KMS-11 (cell line): Measurements from ENCODE around the gene PPIA.

ENCODE experiments used
- H2AFZ ChIP-seq: fragments of 200-600 bp; sonication (generic); 2 replicates; pipeline ENCODE4 v1.6.1; 2016; ENCODE audit warnings: antibody characterized with exemption, mixed run types, low read depth
- H3K27ac ChIP-seq: fragments of 200-600 bp; sonication (generic); 2 replicates; pipeline ENCODE4 v1.6.1; 2016; ENCODE audit warnings: mild to moderate bottlenecking, mixed run types
- H3K27me3 ChIP-seq: fragments of 200-600 bp; sonication (generic); 2 replicates; pipeline ENCODE4 v1.6.1; 2017; ENCODE audit warnings: mild to moderate bottlenecking, low read depth, mixed run types, moderate library complexity; ENCODE audit not compliant: insufficient read depth
- H3K36me3 ChIP-seq: fragments of 200-600 bp; sonication (generic); 2 replicates; pipeline ENCODE4 v1.6.1; 2017; ENCODE audit warnings: mild to moderate bottlenecking, mixed run types; ENCODE audit not compliant: insufficient read depth
- H3K4me1 ChIP-seq: fragments of 200-600 bp; sonication (generic); 2 replicates; pipeline ENCODE4 v1.6.1; 2016; ENCODE audit warnings: mild to moderate bottlenecking, low read depth, mixed run types; ENCODE audit not compliant: poor library complexity, severe bottlenecking
- H3K4me2 ChIP-seq: fragments of 200-600 bp; sonication (generic); 2 replicates; pipeline ENCODE4 v1.7.0; 2016; ENCODE audit warnings: mild to moderate bottlenecking, mixed run types
- H3K4me3 ChIP-seq: fragments of 200-600 bp; sonication (generic); IDR thresholded peaks from 2 replicates; pipeline ENCODE4 v1.6.1; 2017; ENCODE audit warnings: low read depth, low read length, mixed read lengths; ENCODE audit not compliant: insufficient read depth
- H3K79me2 ChIP-seq: fragments of 200-600 bp; sonication (generic); 2 replicates; pipeline ENCODE4 v1.6.1; 2016; ENCODE audit warnings: low read depth, mixed run types; ENCODE audit not compliant: insufficient read depth
- H3K9ac ChIP-seq: fragments of 200-600 bp; sonication (generic); 2 replicates; pipeline ENCODE4 v1.6.1; 2016; ENCODE audit warnings: mild to moderate bottlenecking, mixed run types
- H4K20me1 ChIP-seq: fragments of 200-600 bp; sonication (generic); 2 replicates; pipeline ENCODE4 v1.6.1; 2016; ENCODE audit warnings: mild to moderate bottlenecking, mixed run types; ENCODE audit not compliant: insufficient read depth
- CTCF ChIP-seq: fragments of 200-600 bp; sonication (generic); conservative IDR thresholded peaks from 2 replicates; pipeline ENCODE4 v1.6.1; 2017; ENCODE audit warnings: low read depth, mild to moderate bottlenecking, antibody characterized with exemption, low read length, moderate library complexity, mixed read lengths

PPIA gene

GRCh38 chr7:44811093-44811492 is 14.6 kb downstream of the PPIA start:
- Histone ChIP-seq H3K4me1 (peaks cover 47% of the 10 kb centered on the region), H3K79me2 (no peaks in the 10 kb centered on the region), H3K4me3 (no peak overlapping the region), H3K27ac (peak overlapping the region; percentile 19; the same call in 1 of the 2 replicates), H3K27me3 (no peaks in the 10 kb centered on the region), H3K4me2 (peak overlapping the region; percentile 49), H3K36me3 (no peaks in the 10 kb centered on the region), H2AFZ (no peak overlapping the region), H3K9ac (no peak overlapping the region), H4K20me1 (no peaks in the 10 kb centered on the region)
- TF ChIP-seq CTCF, result no peak

- Histone ChIP-seq H3K27ac (no peak overlapping the region), H3K4me2 (peak overlapping the region; percentile 49), H3K9ac (no peak overlapping the region), H4K20me1 (no peaks in the 10 kb centered on the region), H3K4me3 (no peak overlapping the region), H3K36me3 (no peaks in the 10 kb centered on the region), H3K27me3 (no peaks in the 10 kb centered on the region), H3K79me2 (no peaks in the 10 kb centered on the region), H3K4me1 (peaks cover 47% of the 10 kb centered on the region), H2AFZ (no peak overlapping the region)
- TF ChIP-seq CTCF, result no peak
Observed at GRCh38 chr7:44811571-44811970, 15.1 kb downstream of the PPIA start.

GRCh38 chr7:44814919-44815318 is 18.4 kb downstream of the PPIA start:
- Histone ChIP-seq H3K4me2 (no peak overlapping the region), H4K20me1 (no peaks in the 10 kb centered on the region), H2AFZ (no peak overlapping the region), H3K27ac (no peak overlapping the region), H3K9ac (no peak overlapping the region), H3K79me2 (no peaks in the 10 kb centered on the region), H3K4me1 (peaks cover 17% of the 10 kb centered on the region), H3K4me3 (no peak overlapping the region), H3K36me3 (no peaks in the 10 kb centered on the region), H3K27me3 (no peaks in the 10 kb centered on the region)
- no peak for TF ChIP-seq CTCF

GRCh38 chr7:44819292-44819691 is 22.8 kb downstream of the PPIA start:
- no peak for TF ChIP-seq CTCF
- H3K4me3 ChIP-seq, result no peak overlapping the region
- no peak overlapping the region for H3K4me2 ChIP-seq
- no peak overlapping the region for H3K27ac ChIP-seq
- no peak overlapping the region for H2AFZ ChIP-seq
- H3K4me1 ChIP-seq, result no peaks in the 10 kb centered on the region
- H3K36me3 ChIP-seq, result no peaks in the 10 kb centered on the region
- no peaks in the 10 kb centered on the region for H3K27me3 ChIP-seq
- H3K9ac ChIP-seq, result no peak overlapping the region
- H3K79me2 ChIP-seq, result no peaks in the 10 kb centered on the region
- H4K20me1 ChIP-seq, result no peaks in the 10 kb centered on the region
